EL (cell line): Measurements from ENCODE around the gene SGK1.
A peak's percentile ranks its signal among the peaks of the same experiment; 100 is the strongest.
"Not testable (repeated sequence)": the region's sequence is repeated elsewhere in the genome, so short reads cannot be mapped to it uniquely, and the experiment has no call there.

Experiments
- DNase-seq: peaks from one replicate; pipeline ENCODE4 v3.0.0-alpha.2; 2016

Gene SGK1

DNA sequence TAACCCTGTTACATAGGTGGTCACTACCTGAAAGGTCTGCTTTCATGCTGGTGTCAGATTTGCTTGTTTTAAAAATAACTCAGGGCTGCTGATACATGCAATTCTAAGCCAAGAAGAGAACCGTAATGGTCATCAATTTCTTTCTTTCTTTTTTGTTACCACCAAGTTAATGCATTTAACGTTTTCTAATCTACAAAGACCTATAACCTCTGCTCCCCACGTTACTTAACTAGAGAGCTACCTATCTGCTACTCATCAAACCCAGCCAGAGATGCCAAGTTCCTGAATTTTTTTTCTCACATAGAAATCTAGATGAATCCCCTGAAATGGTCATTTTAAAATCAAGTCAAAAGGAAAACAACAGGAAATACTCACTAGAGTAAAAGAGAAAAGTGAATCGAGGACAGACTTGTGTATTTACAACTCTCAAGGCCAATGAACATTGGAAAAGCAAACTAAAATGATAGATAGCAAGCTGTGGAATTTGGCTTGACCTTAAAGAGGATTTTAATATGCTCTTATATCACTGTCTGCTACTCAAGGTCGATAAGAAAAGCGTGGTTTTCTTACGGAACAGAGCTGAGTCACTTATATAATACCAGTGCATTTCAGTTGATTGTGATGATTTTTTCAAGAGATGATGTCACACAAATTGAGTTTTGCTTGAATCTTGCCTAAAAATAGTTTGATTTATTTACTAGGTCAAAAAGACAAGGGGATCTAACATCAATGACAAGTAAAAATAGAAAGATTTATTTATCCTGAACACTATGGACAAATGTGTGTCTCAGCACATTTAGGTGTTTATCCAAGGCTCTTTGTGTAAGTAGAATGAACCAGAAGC, 67.9 kb downstream of the SGK1 start:
- peak; percentile 20 for DNase-seq

DNA sequence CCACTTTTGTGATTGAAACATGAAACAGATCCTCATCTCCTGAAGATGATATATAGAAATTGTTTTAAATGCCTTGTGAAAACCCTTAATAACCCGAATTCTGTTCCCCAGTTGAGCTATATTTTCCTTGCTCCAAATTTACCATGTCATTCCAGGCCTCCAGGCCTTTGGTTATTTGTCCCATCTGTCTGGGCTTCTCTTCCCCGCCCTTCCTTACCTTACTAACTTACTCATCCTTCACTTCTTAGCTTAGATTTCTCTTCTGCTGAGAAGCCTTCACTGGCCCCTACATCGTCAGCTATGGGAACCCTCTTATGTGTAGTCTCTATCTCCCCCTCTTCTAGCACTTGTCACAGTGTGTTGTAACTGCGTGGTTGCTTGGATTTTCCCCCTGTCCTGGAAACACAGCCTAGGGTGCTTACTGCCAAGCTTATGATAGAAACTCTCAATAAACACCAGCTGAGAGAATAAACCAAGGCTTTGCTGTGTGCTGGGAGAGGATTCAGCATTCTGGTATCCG, 68.6 kb downstream of the SGK1 start:
- DNase-seq: no peak

DNA sequence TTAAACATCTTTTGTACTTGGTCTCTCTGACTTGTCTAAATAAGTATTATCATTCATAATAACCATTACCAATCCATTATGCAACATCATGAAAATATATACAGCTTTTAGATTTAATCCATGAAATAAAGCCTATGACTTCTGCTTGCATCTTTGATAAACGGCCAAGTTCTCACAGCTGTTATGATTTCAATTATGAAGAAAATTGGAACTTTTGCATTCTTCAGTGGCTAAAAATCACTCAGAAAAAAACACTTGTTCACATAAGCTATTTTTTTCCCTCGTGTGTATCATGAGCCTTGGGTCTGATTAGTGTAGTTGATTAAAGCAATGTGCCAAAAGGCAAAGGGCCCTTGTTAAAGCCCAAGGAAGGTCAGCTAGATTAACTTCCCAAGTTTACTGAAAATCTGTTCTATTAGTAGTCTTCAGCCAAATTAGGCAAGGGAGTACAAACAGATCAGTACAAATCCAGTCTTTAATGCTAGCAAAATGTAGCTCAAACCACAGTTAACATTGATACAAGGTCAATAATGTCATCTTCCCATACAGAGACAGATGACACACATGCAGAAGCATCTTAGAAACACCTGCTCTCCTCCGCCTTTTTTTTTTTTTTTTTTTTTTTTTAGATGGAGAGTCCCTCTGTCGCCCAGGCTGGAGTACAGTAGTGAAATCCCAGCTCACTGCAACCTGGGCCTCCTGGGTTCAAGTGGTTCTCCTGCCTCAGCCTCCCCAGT, 69.9 kb downstream of the SGK1 start:
- DNase-seq: no peak

DNA sequence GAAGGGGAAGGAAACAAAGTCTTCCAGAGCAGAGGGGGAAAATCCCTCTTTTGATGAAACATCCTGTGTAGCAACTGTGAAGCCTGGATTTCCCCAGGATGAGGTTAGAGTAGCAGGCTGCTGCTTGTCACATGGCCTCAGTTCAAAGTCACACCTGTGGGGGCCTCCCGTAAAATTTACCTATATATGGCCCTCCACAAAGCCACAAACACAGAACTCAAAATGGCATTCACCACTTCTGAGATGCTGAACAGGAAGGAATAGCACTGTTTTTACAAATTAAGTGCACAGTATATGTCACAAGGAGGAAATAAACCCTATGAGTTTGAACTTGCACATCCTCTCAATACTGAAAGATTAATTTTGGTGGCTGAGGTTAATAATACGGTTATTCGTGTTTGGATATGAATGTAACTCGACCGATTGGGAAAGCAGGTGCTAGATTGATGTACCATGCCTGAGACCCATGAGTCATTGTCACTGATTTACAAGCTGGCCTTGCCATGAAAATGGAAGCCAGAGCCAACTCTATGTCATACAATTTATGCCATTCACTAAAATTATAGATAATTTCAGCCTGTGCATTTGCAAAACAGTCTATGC, 70.6 kb downstream of the SGK1 start:
- no peak for DNase-seq

DNA sequence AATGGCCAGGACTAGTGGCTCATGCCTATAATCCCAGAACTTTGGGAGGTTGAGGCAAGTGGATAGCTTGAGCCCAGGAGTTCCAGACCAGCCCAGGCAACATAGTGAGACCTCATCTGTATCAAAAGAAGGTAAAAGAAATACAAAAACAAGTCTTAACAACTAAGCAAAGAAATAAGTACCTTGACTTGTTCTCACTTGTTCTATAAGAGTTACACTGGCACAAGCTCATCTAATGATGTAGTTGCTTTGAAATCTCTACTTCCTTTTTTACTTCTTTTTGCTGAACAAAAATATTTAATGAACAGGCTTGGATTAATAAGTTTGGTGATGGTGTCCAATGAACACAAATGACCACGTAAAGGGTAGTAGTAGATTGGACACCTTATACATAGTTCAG, 72.2 kb downstream of the SGK1 start:
- no peak for DNase-seq

DNA sequence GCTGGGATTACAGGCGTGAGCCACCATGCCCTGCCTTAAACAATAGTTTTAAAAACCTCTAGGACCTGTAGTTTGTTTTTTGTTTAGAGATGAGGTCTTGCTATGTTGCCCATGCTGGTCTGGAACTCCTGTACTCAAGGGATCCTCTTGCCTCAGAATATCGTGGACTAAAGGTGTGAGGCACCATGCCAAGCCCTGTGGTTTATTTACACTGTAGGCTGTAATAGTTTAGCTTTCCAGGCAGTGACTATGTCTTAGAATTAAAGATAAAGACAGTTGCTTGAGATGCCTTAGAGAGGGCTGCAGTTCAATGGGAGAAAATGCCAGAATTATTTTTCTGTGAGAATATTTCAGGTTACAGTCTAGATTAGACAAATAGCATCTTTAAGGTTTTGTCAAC, 72.9 kb downstream of the SGK1 start:
- peak; percentile 28 for DNase-seq

DNA sequence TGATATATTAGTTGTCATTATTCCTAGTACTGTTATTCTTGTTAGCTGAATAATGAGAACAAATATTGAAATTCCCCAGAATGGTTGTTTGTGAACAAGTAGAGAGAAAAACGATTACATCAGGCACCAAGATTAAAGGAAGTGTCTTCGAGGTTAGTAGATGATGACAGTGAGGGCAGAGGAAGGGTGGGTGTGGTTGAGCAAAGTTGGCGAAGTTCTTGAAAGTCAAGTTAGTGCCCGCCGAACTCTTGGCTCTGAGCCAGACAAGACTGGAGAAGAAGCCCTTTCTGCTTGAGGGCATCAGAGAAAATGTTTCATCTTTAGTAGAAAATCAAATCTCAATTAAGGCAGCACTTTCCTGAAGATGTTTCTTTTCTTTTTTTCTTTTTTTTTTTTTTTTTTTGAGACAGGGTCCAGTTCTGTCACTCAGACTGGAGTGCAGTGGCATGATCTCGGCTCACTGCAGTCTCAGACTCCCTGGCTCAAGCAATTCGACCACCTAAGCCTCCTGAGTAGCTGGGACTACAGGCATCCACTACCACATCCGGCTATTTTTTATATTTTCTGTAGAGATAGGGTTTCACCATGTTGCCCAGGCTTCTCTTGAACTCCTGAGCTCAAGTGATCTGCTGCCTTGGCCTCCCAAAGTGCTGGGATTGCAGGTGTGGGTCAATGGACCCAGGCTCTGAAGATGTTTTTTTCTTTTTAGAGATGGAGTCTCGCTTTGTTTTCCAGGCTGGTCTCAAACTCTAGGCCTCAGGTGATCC, 77.1 kb downstream of the SGK1 start:
- no peak for DNase-seq

DNA sequence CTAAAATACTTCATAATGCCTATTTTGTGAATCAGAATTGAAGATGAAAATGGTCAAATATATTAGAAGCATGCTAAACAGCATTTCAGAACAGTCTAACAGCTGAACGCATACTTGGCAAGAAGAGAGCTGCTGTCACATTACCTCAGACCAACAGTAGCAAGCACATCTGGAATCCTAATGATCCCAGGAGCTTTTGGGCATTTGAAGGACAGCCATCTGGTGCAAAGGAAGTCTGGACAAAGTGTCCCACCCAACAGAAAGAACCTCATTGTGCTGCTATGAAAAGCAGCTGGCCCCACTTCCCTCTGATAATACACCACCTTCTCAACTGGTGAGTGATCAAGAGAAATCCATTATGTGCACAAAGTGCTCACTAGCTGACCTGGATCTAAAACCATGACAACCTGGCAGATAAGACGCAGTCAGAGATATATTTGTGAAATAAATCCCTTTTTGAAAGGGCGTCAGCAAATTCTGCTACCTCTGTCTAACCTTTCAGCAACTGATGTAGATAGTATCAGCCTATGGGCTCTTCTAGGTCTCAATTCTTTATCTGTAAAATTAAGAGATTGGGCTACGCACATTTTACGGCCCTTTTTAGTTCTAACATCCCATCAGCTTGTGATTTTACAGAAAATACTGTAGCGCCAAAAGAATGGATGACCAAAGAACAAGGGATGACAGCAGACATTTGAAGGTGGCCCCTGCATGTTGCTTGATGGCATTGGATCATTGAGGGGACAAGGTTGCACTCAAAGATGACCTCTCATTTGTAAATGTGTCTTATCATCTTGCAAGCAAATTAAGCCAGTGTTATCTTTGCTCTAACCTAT, 78.7 kb downstream of the SGK1 start:
- DNase-seq: no peak

DNA sequence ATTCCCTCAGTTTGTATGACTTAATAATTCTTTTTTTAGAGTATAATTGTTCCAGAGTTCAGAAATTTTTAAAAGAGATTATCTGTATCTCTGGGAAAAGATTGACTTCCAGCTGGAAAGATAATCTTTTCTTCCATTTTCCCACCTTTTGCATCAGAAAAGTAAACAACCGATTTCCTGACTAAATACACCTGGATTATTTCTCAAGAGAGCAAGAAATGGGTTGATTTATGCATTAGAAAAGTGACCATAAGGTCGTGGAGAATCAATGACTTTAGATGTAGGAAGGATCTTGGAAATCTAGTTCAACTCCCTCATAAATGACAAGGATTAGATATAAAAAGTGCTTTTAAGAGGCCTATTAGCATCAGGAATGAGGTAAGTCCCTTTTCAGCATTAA, 79.9 kb downstream of the SGK1 start:
- DNase-seq: no peak

DNA sequence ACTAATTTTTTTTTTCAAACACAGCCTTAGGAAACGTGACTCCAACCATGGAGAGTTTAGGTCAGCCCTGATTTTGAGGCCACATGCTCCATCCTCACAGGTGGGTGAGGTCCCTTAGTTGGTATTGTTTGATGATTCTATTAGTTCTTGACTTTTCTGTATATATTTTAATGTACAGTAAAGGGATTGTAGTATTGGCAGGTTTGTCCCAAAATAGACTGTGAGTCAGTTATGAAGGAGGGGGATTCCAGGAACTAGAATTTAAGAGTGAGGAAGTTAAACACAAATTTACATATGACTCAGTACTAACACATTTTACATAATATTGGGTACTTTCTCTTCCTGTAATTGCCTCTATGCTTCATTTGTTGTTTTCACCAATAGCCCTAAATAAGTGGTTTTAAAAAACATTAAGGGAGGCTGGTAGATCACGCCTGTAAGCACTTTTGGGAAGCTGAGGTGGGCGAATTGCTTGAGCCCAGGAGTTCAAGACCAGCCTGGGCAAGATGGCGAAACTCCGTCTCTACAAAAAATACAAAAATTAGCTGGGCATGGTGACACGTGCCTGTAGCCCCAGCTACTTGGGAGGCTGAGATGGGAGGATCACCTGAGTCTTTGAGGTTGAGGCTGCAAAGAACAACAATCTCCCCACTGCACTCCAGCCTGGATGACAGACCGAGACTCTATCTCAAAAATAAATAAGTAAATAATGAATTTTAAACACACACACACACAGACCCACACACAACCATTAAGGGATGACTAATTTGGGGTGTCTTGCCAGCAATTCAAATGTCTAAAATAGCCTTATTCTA, 81.8 kb downstream of the SGK1 start:
- peak; percentile 71 for DNase-seq

DNA sequence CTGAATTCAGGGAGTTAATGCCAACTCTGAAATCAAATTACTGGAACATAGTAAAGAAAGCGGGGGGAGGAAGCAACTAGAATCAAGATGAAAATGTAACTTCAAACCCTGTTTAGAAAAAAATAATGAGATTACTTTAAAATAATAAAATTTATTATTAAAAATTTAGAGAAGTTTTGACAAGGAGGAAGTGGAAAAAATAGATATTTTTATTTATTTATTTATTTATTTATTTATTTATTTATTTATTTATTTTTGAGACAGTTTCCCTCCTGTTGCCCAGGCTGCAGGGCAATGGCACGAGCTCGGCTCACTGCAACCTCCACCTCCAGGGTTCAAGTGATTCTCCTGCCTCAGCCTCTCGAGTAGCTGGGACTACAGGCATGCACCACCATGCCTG, 82.6 kb downstream of the SGK1 start:
- not testable (repeated sequence) for DNase-seq

DNA sequence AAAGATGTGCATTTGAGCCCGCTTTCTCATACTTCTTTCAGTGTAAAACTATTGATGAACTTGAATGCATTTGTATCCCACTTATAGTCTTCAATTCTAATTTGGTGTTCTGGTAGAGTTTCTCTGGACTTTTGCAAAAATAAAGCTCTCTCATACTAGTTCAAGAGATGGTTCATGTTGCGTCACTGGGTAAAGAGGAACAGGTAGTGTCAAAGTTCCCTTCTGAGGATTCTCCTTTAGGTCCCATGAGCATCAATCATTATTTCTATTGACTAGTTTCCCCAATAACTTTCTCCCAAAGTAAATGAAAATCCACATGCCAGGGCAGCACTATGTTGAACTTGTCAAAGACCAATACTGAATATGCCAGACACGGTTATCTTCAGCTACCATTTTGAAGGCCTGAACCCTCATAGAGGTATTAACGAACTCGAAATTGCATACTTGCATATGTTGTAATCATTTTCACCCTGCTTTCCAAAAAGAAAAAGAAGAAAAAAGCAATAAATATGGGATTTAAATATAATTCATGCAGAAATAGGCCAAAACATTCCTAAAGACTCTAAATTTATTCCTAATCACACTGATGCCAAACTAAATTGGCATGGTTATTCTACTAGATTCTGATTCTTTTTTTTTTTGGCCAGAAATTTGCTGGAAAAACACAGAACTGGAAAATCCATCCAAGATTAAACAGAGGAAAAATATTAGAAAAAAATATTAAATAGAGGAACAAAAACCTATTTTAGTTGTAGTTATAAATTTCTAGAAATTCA, 84.5 kb downstream of the SGK1 start:
- no peak for DNase-seq

DNA sequence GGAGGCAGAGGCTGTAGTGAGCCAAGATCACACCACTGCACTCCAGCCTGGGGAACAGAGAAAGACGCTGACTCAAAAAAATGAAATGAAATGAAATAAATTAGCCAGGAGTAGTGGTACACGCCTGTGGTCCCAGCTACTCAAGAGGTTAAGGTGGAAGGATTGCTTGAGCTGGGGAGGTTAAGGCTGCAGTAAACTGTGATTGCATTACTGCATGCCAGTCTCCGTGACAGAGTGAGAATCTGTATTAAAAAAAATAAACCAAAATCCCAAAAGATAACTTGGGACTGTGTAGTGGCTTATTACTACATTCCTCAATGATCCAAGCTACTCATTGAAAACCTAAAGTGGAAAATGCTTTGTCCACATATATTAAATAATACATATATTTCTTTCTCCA, 87.0 kb downstream of the SGK1 start:
- no peak for DNase-seq

DNA sequence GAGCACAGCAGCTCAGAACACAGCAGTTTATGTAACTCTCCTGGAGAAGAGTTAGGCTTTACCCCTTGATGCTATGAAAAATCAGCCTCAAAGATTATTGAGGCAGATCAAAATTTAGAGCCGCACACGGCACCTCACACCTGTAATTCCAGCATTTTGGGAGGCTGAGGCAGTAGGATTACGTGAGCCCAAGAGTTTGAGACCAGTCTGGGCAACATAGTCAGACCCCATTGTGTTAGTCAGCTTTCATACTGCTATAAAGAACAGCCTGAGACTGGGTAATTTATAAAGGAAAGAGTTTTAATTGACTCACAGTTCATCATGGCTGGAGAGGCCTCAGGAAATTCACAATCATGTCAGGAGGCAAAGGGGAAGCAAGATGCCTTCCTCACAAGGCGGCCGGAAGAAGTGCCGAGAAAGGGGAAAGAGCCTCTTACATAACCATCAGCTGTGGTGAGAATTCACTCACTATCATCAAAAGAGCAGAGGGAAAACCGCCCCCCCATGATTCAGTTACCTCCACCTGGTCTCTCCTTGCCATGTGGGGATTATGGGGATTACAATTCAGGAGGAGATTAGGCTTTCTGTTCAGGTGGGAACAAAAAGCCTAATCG, 87.7 kb downstream of the SGK1 start:
- DNase-seq: no peak

DNA sequence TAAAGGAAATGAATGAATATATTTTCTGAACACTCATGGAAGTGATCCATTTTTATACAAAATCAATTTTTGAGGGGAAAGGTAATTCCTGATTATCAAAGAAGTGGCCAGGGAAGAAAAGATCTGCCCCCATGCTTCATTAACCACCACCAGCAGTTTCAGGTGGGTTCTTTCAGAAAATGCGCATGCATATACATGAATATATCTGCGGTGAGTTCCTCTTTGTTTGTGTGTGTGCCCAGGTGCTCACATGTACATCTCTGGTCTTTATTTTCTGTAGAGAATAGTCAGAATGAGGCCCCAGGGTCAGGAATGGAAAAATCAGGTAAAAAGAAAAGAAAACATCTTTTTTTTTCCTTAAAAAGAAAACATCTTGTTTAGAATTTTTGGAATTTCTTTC, 88.4 kb downstream of the SGK1 start:
- no peak for DNase-seq

DNA sequence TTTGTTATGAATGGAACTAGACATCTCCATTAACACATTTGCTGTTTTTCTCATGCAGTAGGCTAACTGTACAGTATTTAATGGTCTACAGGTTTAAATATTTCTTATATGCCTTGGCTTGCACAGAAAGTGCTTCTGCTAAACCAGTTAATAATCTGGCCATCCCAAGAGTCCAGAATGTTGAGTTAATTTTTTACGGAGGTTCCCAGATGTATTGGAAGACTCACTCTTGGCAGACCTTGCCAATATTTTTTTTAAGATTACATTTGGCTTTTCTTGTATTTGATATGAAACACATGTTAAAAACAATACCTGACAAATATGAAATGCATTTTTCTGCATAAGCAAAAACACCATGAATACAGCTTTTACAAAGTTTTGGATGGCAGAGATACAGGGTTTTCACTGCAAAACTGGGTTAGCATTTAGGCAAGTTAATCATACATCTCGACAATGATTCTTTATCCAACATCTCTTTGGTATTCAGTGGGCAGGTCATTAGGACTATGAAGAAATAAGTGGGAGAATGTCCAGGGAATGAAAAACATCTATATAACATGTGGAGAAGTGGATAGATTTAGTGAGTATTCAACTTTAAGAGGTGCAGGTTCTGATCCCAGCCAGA, 94.0 kb downstream of the SGK1 start:
- DNase-seq: no peak

DNA sequence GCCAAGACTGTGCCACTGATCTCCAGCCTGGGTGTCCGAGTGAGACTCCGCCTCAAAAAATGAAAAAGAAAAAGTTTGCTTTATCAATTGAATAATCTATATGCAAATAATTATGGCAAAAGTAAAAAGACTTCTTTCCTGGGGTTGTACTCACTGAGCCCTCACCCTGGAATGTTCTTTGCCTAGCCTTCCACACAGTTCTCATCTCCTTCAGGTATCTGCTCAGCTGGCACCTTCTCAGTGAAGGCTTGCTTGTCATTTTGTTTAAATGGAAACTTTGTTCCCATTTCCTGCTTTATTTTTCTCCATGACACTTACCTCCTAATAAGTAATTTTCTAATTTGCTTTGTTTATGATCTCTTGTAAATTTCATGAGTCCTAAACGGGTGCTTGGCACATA, 96.7 kb downstream of the SGK1 start:
- DNase-seq: no peak

DNA sequence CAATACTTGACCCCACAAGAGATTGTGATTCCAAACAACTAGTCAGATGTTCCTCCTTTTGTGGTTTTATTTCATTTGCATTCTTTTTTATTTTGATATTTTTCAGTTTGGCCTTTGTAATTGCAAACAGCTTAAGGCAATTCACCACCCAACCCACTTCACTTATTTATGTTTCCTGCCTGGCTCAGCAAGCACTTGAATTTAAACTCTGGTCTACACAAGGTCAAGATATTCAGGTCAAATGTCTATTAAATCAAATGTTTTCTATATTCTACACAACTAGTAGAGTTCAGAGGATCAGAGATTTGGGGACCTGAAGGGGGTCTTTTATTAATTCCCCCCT, 100.1 kb downstream of the SGK1 start:
- peak; percentile 44 for DNase-seq

DNA sequence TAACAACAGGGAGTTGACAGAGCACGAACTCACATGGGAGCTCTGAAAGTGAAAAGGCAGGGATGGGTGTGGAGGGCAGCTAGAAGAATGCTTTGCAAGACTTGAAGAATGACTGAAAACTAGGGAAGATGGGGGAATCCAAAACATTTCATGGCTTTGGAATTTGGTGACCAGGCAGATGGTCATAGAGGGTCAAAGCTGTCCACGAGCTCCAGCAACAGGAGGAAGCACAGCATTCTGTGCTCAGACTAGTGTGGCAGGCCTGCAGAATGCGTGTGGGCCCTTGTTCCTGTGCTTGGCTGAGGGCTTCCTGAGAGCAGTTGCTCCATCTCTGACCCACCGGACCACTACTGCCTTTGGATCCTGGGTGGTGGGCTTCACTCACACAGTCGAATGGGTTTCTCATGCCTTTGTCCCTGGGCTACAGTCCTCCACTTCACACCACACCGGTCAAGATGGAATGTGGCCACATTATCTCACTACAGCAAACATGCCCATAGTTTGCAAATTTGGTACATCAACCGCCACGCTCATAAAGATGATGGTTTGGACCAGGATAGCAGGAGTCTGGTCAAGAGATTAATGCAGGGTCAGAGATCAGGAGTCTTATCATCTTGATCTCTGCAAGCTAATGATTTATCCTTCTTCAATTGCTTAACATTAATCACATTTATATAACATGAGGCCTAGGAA, 100.7 kb downstream of the SGK1 start:
- DNase-seq: peak; percentile 87
